OCI-LY1 (cell line): ENCODE measurements around the gene EVI2A.

Experiments used
- CTCF ChIP-seq: fragments of 200-600 bp; sonication (generic), shearing (Covaris generic); IDR thresholded peaks from 2 replicates; pipeline ENCODE4 v1.5.1; 2017; ENCODE audit warnings: mild to moderate bottlenecking, antibody characterized with exemption, low read length, moderate library complexity, mixed read lengths
- EZH2 ChIP-seq: fragments of 200-600 bp; sonication (generic), shearing (Covaris generic); IDR thresholded peaks from 2 replicates; pipeline ENCODE4 v1.8.0; 2017; ENCODE audit warnings: borderline replicate concordance, mixed run types, mild to moderate bottlenecking, antibody characterized with exemption, low read length, moderate library complexity, mixed read lengths

DNA sequence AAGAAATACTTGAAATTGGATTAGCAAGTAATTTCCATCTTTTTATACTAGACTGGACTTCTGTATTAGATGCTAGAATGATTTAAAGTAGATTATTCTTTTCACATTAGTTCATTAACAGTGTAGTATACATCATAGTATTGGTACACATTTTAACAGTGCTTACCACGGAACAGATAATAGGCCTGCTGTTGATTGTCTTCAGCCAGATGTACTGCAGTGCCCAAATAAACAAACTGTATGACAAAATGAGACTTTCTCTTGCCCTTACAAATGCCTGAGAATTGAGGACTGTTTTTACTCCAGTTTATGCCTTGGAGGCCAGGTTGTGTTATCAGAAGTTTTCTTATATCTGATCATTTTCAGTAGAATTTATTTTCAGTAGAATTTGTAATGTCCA is 631 bp downstream of the EVI2A start:
- TF ChIP-seq EZH2 (no peak), CTCF (no peak)
